Neutrophil (primary cell): ENCODE measurements around the gene TOX4.

ENCODE experiments used
- H3K27ac ChIP-seq: fragments of 200-600 bp; sonication (generic); 2 replicates; pipeline ENCODE4 v1.5.1; 2016; ENCODE audit warnings: mild to moderate bottlenecking, moderate library complexity
- H3K27me3 ChIP-seq: fragments of 200-600 bp; sonication (generic); 2 replicates; pipeline ENCODE4 v1.6.0; 2016; ENCODE audit warnings: mild to moderate bottlenecking
- H3K36me3 ChIP-seq: fragments of 200-600 bp; sonication (generic); 2 replicates; pipeline ENCODE4 v1.5.1; 2017
- H3K4me1 ChIP-seq, 2 experiments: fragments of 200-600 bp in 1 of 2; sonication (generic) in 1 of 2; 1 replicate in 1 of 2; 2 replicates in 1 of 2; pipeline versions ENCODE4 v1.5.1 to v1.6.1; 2013 to 2016; ENCODE audit warnings: low read depth in 1 of 2, low read length in 1 of 2, mild to moderate bottlenecking in 1 of 2, moderate library complexity in 1 of 2; ENCODE audit not compliant: control insufficient read depth in 1 of 2, insufficient read depth in 1 of 2
- H3K4me3 ChIP-seq, 2 experiments: fragments of 200-600 bp in 1 of 2; sonication (generic) in 1 of 2; 1 replicate in 1 of 2; 2 replicates in 1 of 2; pipeline ENCODE4 v1.5.1; 2013 to 2016; ENCODE audit warnings: low read depth in 1 of 2, low read length in 1 of 2, mild to moderate bottlenecking in 1 of 2, moderate library complexity in 1 of 2
- H3K9me3 ChIP-seq: fragments of 200-600 bp; sonication (generic); 2 replicates; pipeline ENCODE4 v1.5.1; 2016
- TF ChIP-seq, protein P1 (sequence below): fragments of 200-600 bp; sonication (generic); IDR thresholded peaks from 2 replicates; pipeline ENCODE4 v1.5.1; 2016; ENCODE audit warnings: antibody characterized with exemption

Gene TOX4

DNA sequence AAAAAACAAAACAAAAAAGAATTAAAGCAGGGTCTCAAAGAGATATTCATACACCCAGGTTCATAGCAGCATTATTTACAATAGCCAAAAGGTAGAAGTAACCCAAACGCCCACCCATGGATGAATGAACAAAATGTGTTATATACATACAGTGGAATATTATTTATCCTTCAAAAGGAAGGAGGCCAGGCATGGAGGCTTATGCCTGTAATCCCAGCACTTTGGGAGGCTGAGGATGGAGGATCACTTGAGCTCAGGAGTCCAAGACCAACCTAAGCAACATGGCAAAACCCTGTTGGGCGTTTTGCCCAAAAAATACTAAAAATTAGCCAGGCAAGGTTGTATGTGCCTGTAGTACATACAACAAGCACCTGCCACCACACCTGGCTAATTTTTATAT lies 29.6 kb downstream of the TOX4 start:
- TF ChIP-seq, protein P1, sequence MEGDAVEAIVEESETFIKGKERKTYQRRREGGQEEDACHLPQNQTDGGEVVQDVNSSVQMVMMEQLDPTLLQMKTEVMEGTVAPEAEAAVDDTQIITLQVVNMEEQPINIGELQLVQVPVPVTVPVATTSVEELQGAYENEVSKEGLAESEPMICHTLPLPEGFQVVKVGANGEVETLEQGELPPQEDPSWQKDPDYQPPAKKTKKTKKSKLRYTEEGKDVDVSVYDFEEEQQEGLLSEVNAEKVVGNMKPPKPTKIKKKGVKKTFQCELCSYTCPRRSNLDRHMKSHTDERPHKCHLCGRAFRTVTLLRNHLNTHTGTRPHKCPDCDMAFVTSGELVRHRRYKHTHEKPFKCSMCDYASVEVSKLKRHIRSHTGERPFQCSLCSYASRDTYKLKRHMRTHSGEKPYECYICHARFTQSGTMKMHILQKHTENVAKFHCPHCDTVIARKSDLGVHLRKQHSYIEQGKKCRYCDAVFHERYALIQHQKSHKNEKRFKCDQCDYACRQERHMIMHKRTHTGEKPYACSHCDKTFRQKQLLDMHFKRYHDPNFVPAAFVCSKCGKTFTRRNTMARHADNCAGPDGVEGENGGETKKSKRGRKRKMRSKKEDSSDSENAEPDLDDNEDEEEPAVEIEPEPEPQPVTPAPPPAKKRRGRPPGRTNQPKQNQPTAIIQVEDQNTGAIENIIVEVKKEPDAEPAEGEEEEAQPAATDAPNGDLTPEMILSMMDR, result no peak
- Histone ChIP-seq H3K36me3 (peaks cover 31% of the 10 kb centered on the region), H3K27me3 (no peaks in the 10 kb centered on the region), H3K4me1 (peaks cover 14 to 17% of the 10 kb centered on the region in 2 experiments), H3K27ac (no peak overlapping the region), H3K9me3 (no peaks in the 10 kb centered on the region), H3K4me3 (no peak overlapping the region)

DNA sequence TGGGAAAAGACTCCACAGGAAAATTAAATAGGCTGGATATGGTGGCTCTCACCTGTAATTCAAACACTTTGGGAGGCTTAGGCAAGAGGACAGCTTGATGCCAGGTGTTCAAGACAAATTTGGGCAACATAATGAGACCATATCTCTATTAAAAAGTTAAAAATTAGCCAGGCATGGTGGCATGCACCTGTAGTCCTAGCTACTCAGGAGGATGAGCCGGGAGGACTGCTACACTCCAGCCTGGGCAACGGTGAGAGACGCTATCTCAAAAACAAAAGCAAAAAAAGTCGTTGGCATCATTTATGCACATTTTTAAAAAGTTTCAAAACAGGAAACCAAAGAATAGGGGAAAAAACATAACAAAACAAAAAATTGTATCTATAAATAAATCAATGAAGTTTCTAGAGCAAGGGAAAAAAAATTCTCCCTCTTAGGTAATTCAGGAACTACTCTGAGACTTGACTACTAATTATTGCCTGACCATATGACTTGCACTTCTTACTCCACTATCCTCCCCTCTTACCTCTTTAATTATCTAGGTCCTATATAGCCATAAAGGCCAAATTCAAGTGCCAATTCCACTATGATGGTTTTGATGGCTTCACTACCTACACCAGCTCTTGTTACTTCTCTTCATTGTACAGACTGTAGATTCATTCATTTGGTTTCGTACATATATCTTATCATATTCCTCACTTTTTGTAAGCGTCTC lies 32.6 kb downstream of the TOX4 start:
- H3K9me3 ChIP-seq, result no peaks in the 10 kb centered on the region
- H3K27ac ChIP-seq, result no peak overlapping the region
- TF ChIP-seq, protein P1, result no peak
- no peak overlapping the region for H3K4me3 ChIP-seq
- H3K27me3 ChIP-seq, result peaks cover 6% of the 10 kb centered on the region
- H3K4me1 ChIP-seq, result peaks cover 17 to 18% of the 10 kb centered on the region in 2 experiments
- H3K36me3 ChIP-seq, result peaks cover 10% of the 10 kb centered on the region

DNA sequence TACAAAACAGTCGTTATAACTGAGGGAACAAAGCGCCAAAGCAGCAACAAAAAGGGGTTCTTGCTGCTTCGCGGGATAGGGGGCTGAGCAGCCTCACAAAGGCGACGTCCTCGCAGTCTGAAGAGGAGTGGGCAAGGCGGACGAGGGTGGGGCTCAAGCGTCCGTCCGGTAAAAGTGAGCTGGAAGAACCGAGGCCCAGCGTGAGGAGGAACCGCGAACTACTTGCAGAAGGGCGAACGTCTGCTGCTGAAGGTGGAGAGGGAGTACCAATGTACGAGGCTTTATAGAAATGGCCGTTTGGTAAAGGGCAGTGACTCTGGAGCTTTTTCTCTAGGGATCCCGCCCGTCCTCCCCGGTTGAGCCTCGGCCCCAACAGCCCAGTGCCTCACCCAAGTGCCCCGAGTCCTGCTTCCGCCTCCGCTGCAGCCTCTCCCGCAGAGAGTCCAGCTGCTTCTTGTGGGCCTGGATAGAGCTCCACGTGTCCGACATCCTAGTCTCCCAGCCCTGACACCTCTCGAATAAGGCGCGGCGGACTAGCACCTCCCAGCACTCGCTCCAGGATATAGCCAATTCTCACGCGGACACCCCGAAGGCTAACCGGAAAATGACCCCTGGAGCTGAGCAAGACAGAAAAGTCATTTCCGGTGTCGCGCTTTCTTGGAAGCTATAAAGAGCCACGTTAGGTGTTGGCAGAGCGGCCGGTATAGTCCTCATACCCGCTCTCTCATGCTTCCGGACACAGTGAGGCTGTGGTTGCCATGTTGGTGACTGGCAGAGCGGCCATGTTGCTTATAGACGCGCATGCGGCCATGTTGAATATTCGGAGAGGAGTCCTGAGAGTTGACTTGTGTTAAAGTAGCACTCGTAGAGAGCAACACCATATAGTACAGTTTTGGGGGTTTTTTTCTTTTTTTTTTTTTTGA lies 34.0 kb downstream of the TOX4 start, which contains the start of gene METTL3:
TSS of gene METTL3 (minus strand) at position 606 of the 923 bp plus-strand sequence. CDS start at position 489, 117 bp downstream.
- no peaks in the 10 kb centered on the region for H3K9me3 ChIP-seq
- H3K27ac ChIP-seq, result peak within 1 kb of the TSS; percentile 86
- peaks cover 10% of the 10 kb centered on the region for H3K36me3 ChIP-seq
- H3K4me1 ChIP-seq, result peaks cover 17 to 18% of the 10 kb centered on the region in 2 experiments
- peaks cover 6% of the 10 kb centered on the region for H3K27me3 ChIP-seq
- TF ChIP-seq, protein P1, result peak; percentile 44
- H3K4me3 ChIP-seq, result peak within 1 kb of the TSS; percentile 90 to 100

DNA sequence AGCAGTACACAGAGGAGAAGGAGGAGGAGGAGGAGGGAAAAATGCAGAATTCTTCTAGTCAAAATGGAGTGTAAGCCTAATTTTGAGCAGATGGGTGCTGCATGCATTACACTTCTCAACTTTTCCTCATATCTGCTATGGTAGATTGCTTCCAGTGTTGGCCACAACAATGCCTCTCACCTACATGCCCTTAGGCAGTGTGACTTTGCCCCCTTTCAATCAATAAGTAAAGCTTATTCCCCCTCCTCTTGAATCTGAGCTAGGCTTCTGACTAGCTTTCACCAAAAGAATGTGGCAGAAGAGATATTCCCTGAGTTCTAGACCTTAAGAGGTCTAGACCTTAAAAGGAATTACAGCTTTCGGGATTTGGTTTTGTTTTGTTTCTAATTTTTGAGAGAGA lies 37.3 kb downstream of the TOX4 start:
- Histone ChIP-seq H3K27ac (no peak overlapping the region), H3K4me3 (no peak overlapping the region), H3K27me3 (peaks cover 22% of the 10 kb centered on the region), H3K9me3 (no peaks in the 10 kb centered on the region), H3K36me3 (no peaks in the 10 kb centered on the region), H3K4me1 (peaks cover 15 to 18% of the 10 kb centered on the region in 2 experiments)
- TF ChIP-seq, protein P1, result no peak

DNA sequence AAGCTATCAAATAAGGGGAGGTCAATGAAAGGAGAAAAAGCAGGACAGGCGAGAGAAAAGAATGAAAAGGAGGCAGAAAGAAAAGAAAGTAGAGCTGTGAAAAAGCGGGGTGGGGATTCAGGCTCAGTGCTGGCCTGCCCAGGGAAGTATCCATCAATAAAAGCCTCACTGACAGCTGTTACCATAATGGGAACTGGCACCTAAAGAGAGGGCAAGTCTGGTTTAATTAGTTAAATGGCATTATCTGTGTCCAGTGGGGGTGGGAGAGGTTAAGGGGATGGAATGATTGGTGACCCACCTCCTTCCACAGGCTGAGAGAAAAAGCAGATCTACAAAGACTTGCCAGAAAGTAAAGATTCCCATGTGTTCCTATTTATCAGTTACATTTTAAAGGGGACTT lies 41.7 kb downstream of the TOX4 start:
- no peaks in the 10 kb centered on the region for H3K4me1 ChIP-seq
- peaks cover 64% of the 10 kb centered on the region for H3K27me3 ChIP-seq
- H3K4me3 ChIP-seq, result no peak overlapping the region

More for the DNA sequence above, 41.7 kb downstream of the TOX4 start:
- no peaks in the 10 kb centered on the region for H3K9me3 ChIP-seq
- H3K36me3 ChIP-seq, result no peaks in the 10 kb centered on the region
- TF ChIP-seq, protein P1, result no peak
- H3K27ac ChIP-seq, result no peak overlapping the region
